ENCODE measurements around the gene CDC42EP2. TPM values are rescaled to one million over a fixed set of nuclear protein-coding genes. Genes with fewer than 3 reads are reported as not detected.

The CDC42EP2 gene
- total and polyA plus RNA-seq, 2 of the 13 experiments (the other 11 are each of a cell fraction or from before 2014, with no cell fraction given): 2.3 to 7.1 TPM

DNA sequence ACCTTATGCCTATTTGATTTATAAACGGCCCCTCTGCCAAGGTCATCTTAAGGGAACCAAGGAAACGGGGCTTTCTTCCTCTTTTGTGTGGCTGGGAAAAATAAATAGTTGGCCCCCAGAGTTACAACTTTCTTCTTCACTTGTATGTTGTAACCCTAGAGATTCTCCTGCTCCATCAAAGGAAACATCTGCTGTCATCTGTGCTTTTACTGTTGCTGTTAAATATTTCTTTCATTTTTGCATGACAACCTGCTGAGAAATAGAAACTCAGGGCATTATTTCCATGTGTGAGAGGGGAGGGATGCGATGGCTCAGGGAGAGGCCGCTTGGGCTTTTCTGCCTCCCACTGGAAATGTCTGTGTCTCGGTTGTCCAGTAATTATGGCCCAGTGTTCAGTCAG is 21.8 kb upstream of the CDC42EP2 start:
- no peaks in the 10 kb centered on the region for H4K20me1 ChIP-seq (ENCODE audit: insufficient read depth, low read length)
- no peaks in the 10 kb centered on the region for H3K79me2 ChIP-seq (ENCODE audit: insufficient read depth, low read length)
- ATAC-seq (no peak), FAIRE-seq (no peak), DNase-seq (ENCODE audit: low spot score) (no peak)
- no peak overlapping the region for H2AFZ ChIP-seq (ENCODE audit: low read length)
- no TSS peak for BruUV-seq (replicated peaks)
- peaks cover 45% of the 10 kb centered on the region for H3K4me1 ChIP-seq (ENCODE audit: insufficient read depth, low read length)
- ChIA-PET POLR2A (interaction anchor here (1.8 to 4.0 kb wide), 3 partner anchors 9 to 22 kb away, joined by 8 to 36 read pairs (median 23); partner anchors contain the start of gene CDC42EP2), CTCF (ENCODE audit: low intra/inter-chr PET ratio, low total read pairs) (no interaction called here)
- in situ Hi-C loops (cut with HindIII; ENCODE audit: extremely low pct_ligation_motif_present, low pct_unique_long_range_greater_than_20kb): no loop called here
- no peak overlapping the region for H3K4me3 ChIP-seq (replicated peaks in 1 of 3; ENCODE audit: insufficient read depth in 1 of 3, low read depth in 2 of 3, low read length in 3 of 3)
- peak overlapping the region; percentile 40; the same call in 1 of the 2 replicates for H3K9ac ChIP-seq (ENCODE audit: insufficient read depth, low read depth, low read length)
- peak overlapping the region; percentile 54 for H3K27ac ChIP-seq (ENCODE audit: extremely low read length, insufficient read depth, low read length)
- intact Hi-C loops (cut with micrococcal nuclease; ENCODE audit: unreplicated experiment): loop anchor here (1.0 kb wide), 1 partner anchor 9 kb away; no protein-coding TSS in a partner anchor
- H3K9me3 ChIP-seq (ENCODE audit: low read length): no peaks in the 10 kb centered on the region
- TF ChIP-seq, protein P1, sequence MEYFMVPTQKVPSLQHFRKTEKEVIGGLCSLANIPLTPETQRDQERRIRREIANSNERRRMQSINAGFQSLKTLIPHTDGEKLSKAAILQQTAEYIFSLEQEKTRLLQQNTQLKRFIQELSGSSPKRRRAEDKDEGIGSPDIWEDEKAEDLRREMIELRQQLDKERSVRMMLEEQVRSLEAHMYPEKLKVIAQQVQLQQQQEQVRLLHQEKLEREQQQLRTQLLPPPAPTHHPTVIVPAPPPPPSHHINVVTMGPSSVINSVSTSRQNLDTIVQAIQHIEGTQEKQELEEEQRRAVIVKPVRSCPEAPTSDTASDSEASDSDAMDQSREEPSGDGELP (IDR thresholded peaks at IDR 0.05; ENCODE audit: borderline replicate concordance, low read depth): no peak
- TF ChIP-seq ZNF383 (CRISPR knock-in tag; IDR thresholded peaks at IDR 0.05; ENCODE audit: borderline replicate concordance): 0 out of 2 replicates have a peak, but pooled peaks have one; percentile 54
- 82% methylated on average over 5 of the region's 5 CpGs for WGBS (ENCODE audit: low lambda C conversion rate)
- peaks cover 13 to 38% of the 10 kb centered on the region in 2 experiments for H3K36me3 ChIP-seq (replicated peaks in 1 of 2; ENCODE audit: control insufficient read depth in 1 of 2, insufficient read depth in 2 of 2, low read length in 2 of 2)
- H3K27me3 ChIP-seq (ENCODE audit: control insufficient read depth in 1 of 2, insufficient read depth in 2 of 2, low read length in 2 of 2): no peaks in the 10 kb centered on the region
- H3K4me2 ChIP-seq (ENCODE audit: low read depth, low read length): no peak overlapping the region

DNA sequence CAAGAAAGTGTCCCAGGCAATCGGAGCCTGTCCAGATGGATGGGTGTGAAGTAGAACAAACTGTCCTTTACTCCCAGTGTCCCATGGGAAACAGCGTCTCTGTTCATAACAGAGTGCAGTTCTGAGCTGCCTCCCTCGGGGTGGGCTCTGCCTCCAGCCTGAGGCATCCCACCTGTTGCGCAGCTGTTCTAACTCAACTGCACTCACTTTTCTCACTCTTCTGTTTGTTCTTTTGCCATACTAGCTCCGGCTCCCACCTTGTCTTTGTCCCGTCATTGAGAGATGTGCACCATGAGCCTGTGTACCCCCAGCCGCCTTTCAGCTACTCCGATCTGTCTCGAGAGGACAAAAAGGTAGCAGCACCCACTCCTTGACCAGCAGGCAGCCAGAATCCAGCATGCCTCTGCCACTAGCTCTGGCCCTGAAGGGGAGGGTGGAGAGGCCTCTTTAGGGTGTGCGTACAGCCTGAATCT is 20.7 kb upstream of the CDC42EP2 start:
- Histone ChIP-seq H3K4me1 (ENCODE audit: insufficient read depth, low read length) (peaks cover 45% of the 10 kb centered on the region), H3K4me2 (ENCODE audit: low read depth, low read length) (no peak overlapping the region), H3K27ac (ENCODE audit: extremely low read length, insufficient read depth, low read length) (no peak overlapping the region), H4K20me1 (ENCODE audit: insufficient read depth, low read length) (no peaks in the 10 kb centered on the region), H3K9me3 (ENCODE audit: low read length) (no peaks in the 10 kb centered on the region), H3K27me3 (ENCODE audit: control insufficient read depth in 1 of 2, insufficient read depth in 2 of 2, low read length in 2 of 2) (no peaks in the 10 kb centered on the region), H3K9ac (ENCODE audit: insufficient read depth, low read depth, low read length) (no peak overlapping the region), H3K36me3 (replicated peaks in 1 of 2; ENCODE audit: control insufficient read depth in 1 of 2, insufficient read depth in 2 of 2, low read length in 2 of 2) (peaks cover 20 to 36% of the 10 kb centered on the region in 2 experiments), H2AFZ (ENCODE audit: low read length) (no peak overlapping the region), H3K4me3 (replicated peaks in 1 of 3; ENCODE audit: insufficient read depth in 1 of 3, low read depth in 2 of 3, low read length in 3 of 3) (no peak overlapping the region), H3K79me2 (ENCODE audit: insufficient read depth, low read length) (no peaks in the 10 kb centered on the region)
- ChIA-PET CTCF (ENCODE audit: low intra/inter-chr PET ratio, low total read pairs) (no interaction called here), POLR2A (interaction anchor here (1.4 to 4.0 kb wide), 3 partner anchors 12 to 32 kb away, joined by 3 to 36 read pairs (median 23); partner anchors contain the start of genes CDC42EP2 and POLA2)
- WGBS (ENCODE audit: low lambda C conversion rate): 96% methylated on average over 10 of the region's 10 CpGs
- no TSS peak for BruUV-seq (replicated peaks)
- intact Hi-C loops (cut with micrococcal nuclease; ENCODE audit: unreplicated experiment) (no loop called here), in situ Hi-C loops (cut with HindIII; ENCODE audit: extremely low pct_ligation_motif_present, low pct_unique_long_range_greater_than_20kb) (no loop called here)
- DNase-seq (ENCODE audit: low spot score): no peak
- no peak for ATAC-seq
- TF ChIP-seq NONO (IDR thresholded peaks at IDR 0.05) (no peak), NONO (CRISPR knock-in tag; conservative IDR thresholded peaks at IDR 0.05) (no peak), SKI (IDR thresholded peaks at IDR 0.05; ENCODE audit: partially characterized antibody) (no peak), KDM2A (CRISPR knock-in tag; IDR thresholded peaks at IDR 0.05; ENCODE audit: borderline replicate concordance, low read depth) (no peak), MBD4 (IDR thresholded peaks at IDR 0.05; ENCODE audit: borderline replicate concordance, low read length) (no peak), ZKSCAN5 (CRISPR knock-in tag; IDR thresholded peaks at IDR 0.05) (no peak), ZNF296 (CRISPR knock-in tag; conservative IDR thresholded peaks at IDR 0.05) (no peak), RXRB (CRISPR knock-in tag; IDR thresholded peaks at IDR 0.05; ENCODE audit: borderline replicate concordance) (no peak), JUNB (CRISPR knock-in tag; IDR thresholded peaks at IDR 0.05; ENCODE audit: borderline replicate concordance) (no peak), ZNF720 (CRISPR knock-in tag; IDR thresholded peaks at IDR 0.05) (no peak), MED13 (CRISPR knock-in tag; IDR thresholded peaks at IDR 0.05) (no peak), SALL1 (CRISPR knock-in tag; IDR thresholded peaks at IDR 0.05) (no peak)
- TF ChIP-seq, protein P2, sequence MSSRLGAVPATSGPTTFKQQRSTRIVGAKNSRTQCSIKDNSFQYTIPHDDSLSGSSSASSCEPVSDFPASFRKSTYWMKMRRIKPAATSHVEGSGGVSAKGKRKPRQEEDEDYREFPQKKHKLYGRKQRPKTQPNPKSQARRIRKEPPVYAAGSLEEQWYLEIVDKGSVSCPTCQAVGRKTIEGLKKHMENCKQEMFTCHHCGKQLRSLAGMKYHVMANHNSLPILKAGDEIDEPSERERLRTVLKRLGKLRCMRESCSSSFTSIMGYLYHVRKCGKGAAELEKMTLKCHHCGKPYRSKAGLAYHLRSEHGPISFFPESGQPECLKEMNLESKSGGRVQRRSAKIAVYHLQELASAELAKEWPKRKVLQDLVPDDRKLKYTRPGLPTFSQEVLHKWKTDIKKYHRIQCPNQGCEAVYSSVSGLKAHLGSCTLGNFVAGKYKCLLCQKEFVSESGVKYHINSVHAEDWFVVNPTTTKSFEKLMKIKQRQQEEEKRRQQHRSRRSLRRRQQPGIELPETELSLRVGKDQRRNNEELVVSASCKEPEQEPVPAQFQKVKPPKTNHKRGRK (CRISPR knock-in tag; IDR thresholded peaks at IDR 0.05): no peak
- no peak for FAIRE-seq
